GM19372 (cell line): Measurements from ENCODE around the gene RAB33B.
"Not testable (repeated sequence)": the region's sequence is repeated elsewhere in the genome, so short reads cannot be mapped to it uniquely, and the experiment has no call there.

ENCODE experiments used
- ATAC-seq: cut with Tn5 transposase; IDR thresholded peaks from one replicate; pipeline ENCODE4 v1.9.1; 2021; ENCODE audit warnings: mild to moderate bottlenecking, low read depth, moderate library complexity; ENCODE audit not compliant: unreplicated experiment

RAB33B gene

GRCh38 chr4:139454111-139455045 is at the start of gene RAB33B:
Gene RAB33B, plus strand, starts transcription at chr4:139454121. Its CDS starts 75 bp downstream, at chr4:139454196.
- ATAC-seq: peak; percentile 3

- no peak for ATAC-seq
These were observed 43.6 kb upstream of the RAB33B start for GRCh38 chr4:139410312-139410711.

- not testable (repeated sequence) for ATAC-seq
These were observed 39.2 kb upstream of the RAB33B start for GRCh38 chr4:139414671-139415210.

- no peak for ATAC-seq
These were observed 37.7 kb upstream of the RAB33B start for GRCh38 chr4:139416073-139416673.

GRCh38 chr4:139419388-139419914 is 34.5 kb upstream of the RAB33B start:
- no peak for ATAC-seq

GRCh38 chr4:139420652-139421051 is 33.3 kb upstream of the RAB33B start:
- no peak for ATAC-seq

- ATAC-seq: no peak
These were observed 17.8 kb upstream of the RAB33B start for GRCh38 chr4:139436122-139436521.

- no peak for ATAC-seq
These were observed 15.8 kb upstream of the RAB33B start for GRCh38 chr4:139438141-139438540.

- ATAC-seq: no peak
These were observed 12.9 kb upstream of the RAB33B start for GRCh38 chr4:139441029-139441428.

- ATAC-seq: no peak
These were observed 10.3 kb upstream of the RAB33B start for GRCh38 chr4:139443661-139444060.

GRCh38 chr4:139444881-139445280 is 9.0 kb upstream of the RAB33B start:
- not testable (repeated sequence) for ATAC-seq

GRCh38 chr4:139447078-139447477 is 6.8 kb upstream of the RAB33B start:
- ATAC-seq: not testable (repeated sequence)

- no peak for ATAC-seq
These were observed 3.3 kb upstream of the RAB33B start for GRCh38 chr4:139450586-139450985.

- no peak for ATAC-seq
These were observed 1.9 kb upstream of the RAB33B start for GRCh38 chr4:139451997-139452396.

- peak; percentile 47 for ATAC-seq
These were observed 915 bp upstream of the RAB33B start for GRCh38 chr4:139453041-139453370.

GRCh38 chr4:139453371-139454110 is 380 bp upstream of the RAB33B start:
- peak; percentile 79 for ATAC-seq

- ATAC-seq: no peak
These were observed 1.2 kb downstream of the RAB33B start for GRCh38 chr4:139455126-139455538.

GRCh38 chr4:139457318-139457717 is 3.4 kb downstream of the RAB33B start:
- ATAC-seq: no peak

GRCh38 chr4:139458543-139458942 is 4.6 kb downstream of the RAB33B start:
- ATAC-seq: no peak

- no peak for ATAC-seq
These were observed 5.1 kb downstream of the RAB33B start for GRCh38 chr4:139458999-139459398.

GRCh38 chr4:139460565-139460964 is 6.6 kb downstream of the RAB33B start:
- ATAC-seq: no peak
